Glutamatergic neuron (in vitro differentiated cells): ENCODE results near the gene EPHA2. TPM values are rescaled to one million over a fixed set of nuclear protein-coding genes. Genes with fewer than 3 reads are reported as not detected.

Source experiments
- DNase-seq: peaks from one replicate; pipeline ENCODE4 v3.0.0; 2022
- H3K27ac Mint-ChIP-seq: one replicate; pipeline ENCODE4 v1.8.0; 2020; ENCODE audit warnings: mild to moderate bottlenecking, mixed read lengths, inconsistent platforms; ENCODE audit not compliant: unreplicated experiment
- H3K27me3 Mint-ChIP-seq: one replicate; pipeline ENCODE4 v1.8.0; 2020; ENCODE audit warnings: mild to moderate bottlenecking, moderate library complexity, mixed read lengths, inconsistent platforms; ENCODE audit not compliant: unreplicated experiment
- H3K36me3 Mint-ChIP-seq: one replicate; pipeline ENCODE4 v1.8.0; 2020; ENCODE audit warnings: mild to moderate bottlenecking, mixed read lengths, inconsistent platforms; ENCODE audit not compliant: unreplicated experiment
- H3K4me1 Mint-ChIP-seq: one replicate; pipeline ENCODE4 v1.8.0; 2020; ENCODE audit warnings: mild to moderate bottlenecking, low read depth, mixed read lengths, inconsistent platforms; ENCODE audit not compliant: unreplicated experiment
- H3K4me3 Mint-ChIP-seq: one replicate; pipeline ENCODE4 v1.8.0; 2020; ENCODE audit warnings: mild to moderate bottlenecking, mixed read lengths, inconsistent platforms; ENCODE audit not compliant: unreplicated experiment
- H3K9me3 Mint-ChIP-seq: one replicate; pipeline ENCODE4 v1.8.0; 2020; ENCODE audit warnings: mild to moderate bottlenecking, moderate library complexity, mixed read lengths, inconsistent platforms; ENCODE audit not compliant: unreplicated experiment
- CTCF ChIP-seq: fragments of 200-600 bp; sonication (generic); IDR thresholded peaks from one replicate; pipeline ENCODE4 v1.5.0; 2021; ENCODE audit not compliant: partially characterized antibody, unreplicated experiment
- total RNA-seq: library from RNA; stranded (reverse); fragmentation: NEBNext Ultra II Directional; extraction: Animal tissue kit (Norgen Biotek cat#: 25700); gene quantifications from one replicate; pipeline ENCODE4 v1.2.1, GENCODE V29; 2021; ENCODE audit not compliant: unreplicated experiment

Gene EPHA2
- total RNA-seq, 1 donor from 2014 or later: 0.29 TPM

- DNase-seq: no peak
- Mint-ChIP-seq H3K4me1 (no peaks in the 10 kb centered on the region), H3K27me3 (peaks cover 4% of the 10 kb centered on the region), H3K27ac (no peak overlapping the region), H3K9me3 (no peaks in the 10 kb centered on the region), H3K4me3 (no peak overlapping the region), H3K36me3 (no peaks in the 10 kb centered on the region)
- TF ChIP-seq CTCF: no peak
These were observed 25.8 kb downstream of the EPHA2 start for GRCh38 chr1:16129921-16130543.

- H3K4me3 Mint-ChIP-seq: no peak overlapping the region
- H3K27ac Mint-ChIP-seq: no peak overlapping the region
- no peak for DNase-seq
- TF ChIP-seq CTCF: no peak
- peaks cover 6% of the 10 kb centered on the region for H3K27me3 Mint-ChIP-seq
- no peaks in the 10 kb centered on the region for H3K4me1 Mint-ChIP-seq
- no peaks in the 10 kb centered on the region for H3K9me3 Mint-ChIP-seq
- H3K36me3 Mint-ChIP-seq: no peaks in the 10 kb centered on the region
These were observed 26.6 kb downstream of the EPHA2 start for GRCh38 chr1:16129316-16129715.

GRCh38 chr1:16128338-16128741 is 27.5 kb downstream of the EPHA2 start:
- peaks cover 6% of the 10 kb centered on the region for H3K27me3 Mint-ChIP-seq
- no peak overlapping the region for H3K4me3 Mint-ChIP-seq
- TF ChIP-seq CTCF: no peak
- no peak overlapping the region for H3K27ac Mint-ChIP-seq
- H3K9me3 Mint-ChIP-seq: no peaks in the 10 kb centered on the region
- H3K4me1 Mint-ChIP-seq: no peaks in the 10 kb centered on the region
- DNase-seq: no peak
- no peaks in the 10 kb centered on the region for H3K36me3 Mint-ChIP-seq

DNA sequence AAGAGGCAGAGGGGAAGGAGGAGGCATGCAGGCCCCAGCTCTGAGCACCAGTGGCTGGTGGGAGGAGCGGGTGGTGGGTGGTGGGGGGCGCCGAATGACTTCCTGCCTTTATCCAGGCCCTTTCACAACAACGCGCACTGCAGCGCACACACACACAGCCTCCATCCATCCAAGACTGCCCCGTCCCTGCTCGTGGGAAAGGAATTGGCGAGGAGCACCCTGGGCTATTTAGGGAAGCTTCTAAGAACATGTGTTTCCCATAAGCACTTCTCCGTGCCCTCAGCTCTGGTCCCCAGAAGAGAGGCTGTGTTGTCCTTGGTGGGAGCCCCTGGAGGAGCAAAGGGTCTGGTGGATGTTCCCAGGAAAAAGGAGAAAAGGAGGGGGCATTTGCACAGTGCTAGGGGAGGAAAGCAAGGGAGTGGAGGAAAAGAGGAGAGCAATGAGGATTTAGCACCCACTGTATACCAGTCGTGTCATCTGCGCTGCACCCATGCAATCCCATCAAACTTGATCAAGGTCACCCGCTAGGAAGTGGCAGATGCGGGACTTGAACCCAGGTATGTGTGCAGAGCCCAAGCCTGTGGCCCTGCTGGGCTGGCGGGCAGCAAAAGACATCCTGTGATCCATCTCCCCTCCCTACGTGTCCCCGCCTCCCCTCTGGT is 28.1 kb downstream of the EPHA2 start:
- Mint-ChIP-seq H3K27ac (no peak overlapping the region), H3K4me1 (peaks cover 3% of the 10 kb centered on the region), H3K9me3 (peaks cover 2% of the 10 kb centered on the region), H3K4me3 (no peak overlapping the region), H3K27me3 (peaks cover 6% of the 10 kb centered on the region), H3K36me3 (no peaks in the 10 kb centered on the region)
- TF ChIP-seq CTCF: no peak
- no peak for DNase-seq
